Measurements from ENCODE around the gene SYMPK.
"Not testable (repeated sequence)": the region's sequence is repeated elsewhere in the genome, so short reads cannot be mapped to it uniquely, and the experiment has no call there.

Gene SYMPK

DNA sequence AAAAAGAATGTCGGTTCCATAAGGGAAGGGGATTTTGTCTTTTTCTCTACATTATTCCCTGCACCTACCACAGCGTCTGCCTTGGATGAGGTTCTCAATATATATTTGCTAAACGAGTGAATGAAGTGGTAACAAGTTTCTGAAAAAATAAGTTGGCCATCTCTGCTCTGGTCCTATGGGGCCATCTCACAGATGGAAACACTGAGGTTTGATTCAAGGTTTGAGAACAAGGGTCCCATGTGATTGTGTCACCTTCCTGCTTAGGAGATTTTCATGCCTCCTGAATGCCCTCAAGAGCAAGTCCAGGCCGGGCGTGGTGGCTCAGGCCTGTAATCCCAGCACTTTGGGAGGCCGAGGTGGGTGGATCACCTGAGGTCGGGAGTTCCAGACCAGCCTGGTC is 36.3 kb upstream of the SYMPK start:
- Histone ChIP-seq H3K79me2 (ENCODE audit: insufficient read depth, low read length) (peaks cover 28% of the 10 kb centered on the region), H2AFZ (ENCODE audit: low read depth, low read length) (no peak overlapping the region), H4K20me1 (ENCODE audit: insufficient read depth, low read length) (peaks cover 4% of the 10 kb centered on the region; the same call in 1 of the 2 replicates), H3K27ac (ENCODE audit: low read length) (no peak overlapping the region), H3K27me3 (ENCODE audit: insufficient read depth, low read length, poor library complexity) (no peaks in the 10 kb centered on the region), H3K4me3 (ENCODE audit: low read depth in 1 of 2, low read length in 2 of 2) (no peak overlapping the region), H3K9me3 (ENCODE audit: insufficient read depth, low read length, severe bottlenecking) (no peaks in the 10 kb centered on the region), H3K4me1 (ENCODE audit: insufficient read depth, low read length) (peaks cover 27% of the 10 kb centered on the region), H3K36me3 (ENCODE audit: insufficient read depth, low read length) (peaks cover 51% of the 10 kb centered on the region), H3K4me2 (ENCODE audit: insufficient read depth, low read length) (no peak overlapping the region), H3K9ac (ENCODE audit: low read depth, low read length) (no peak overlapping the region)
- no peak for ATAC-seq (ENCODE audit: insufficient read depth, low read depth)
- TF ChIP-seq, protein P1, sequence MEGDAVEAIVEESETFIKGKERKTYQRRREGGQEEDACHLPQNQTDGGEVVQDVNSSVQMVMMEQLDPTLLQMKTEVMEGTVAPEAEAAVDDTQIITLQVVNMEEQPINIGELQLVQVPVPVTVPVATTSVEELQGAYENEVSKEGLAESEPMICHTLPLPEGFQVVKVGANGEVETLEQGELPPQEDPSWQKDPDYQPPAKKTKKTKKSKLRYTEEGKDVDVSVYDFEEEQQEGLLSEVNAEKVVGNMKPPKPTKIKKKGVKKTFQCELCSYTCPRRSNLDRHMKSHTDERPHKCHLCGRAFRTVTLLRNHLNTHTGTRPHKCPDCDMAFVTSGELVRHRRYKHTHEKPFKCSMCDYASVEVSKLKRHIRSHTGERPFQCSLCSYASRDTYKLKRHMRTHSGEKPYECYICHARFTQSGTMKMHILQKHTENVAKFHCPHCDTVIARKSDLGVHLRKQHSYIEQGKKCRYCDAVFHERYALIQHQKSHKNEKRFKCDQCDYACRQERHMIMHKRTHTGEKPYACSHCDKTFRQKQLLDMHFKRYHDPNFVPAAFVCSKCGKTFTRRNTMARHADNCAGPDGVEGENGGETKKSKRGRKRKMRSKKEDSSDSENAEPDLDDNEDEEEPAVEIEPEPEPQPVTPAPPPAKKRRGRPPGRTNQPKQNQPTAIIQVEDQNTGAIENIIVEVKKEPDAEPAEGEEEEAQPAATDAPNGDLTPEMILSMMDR (IDR thresholded peaks at IDR 0.05; ENCODE audit: borderline replicate concordance, extremely low read depth, low read length, poor library complexity, severe bottlenecking): no peak
- no peak for TF ChIP-seq EZH2 (IDR thresholded peaks at IDR 0.05; ENCODE audit: borderline replicate concordance, low read depth, low read length, severe bottlenecking)
- no peak for DNase-seq

- peaks cover 16% of the 10 kb centered on the region for H3K4me1 ChIP-seq (ENCODE audit: insufficient read depth, low read length)
- no peak overlapping the region for H3K27ac ChIP-seq (ENCODE audit: low read length)
- H3K27me3 ChIP-seq (ENCODE audit: insufficient read depth, low read length, poor library complexity): no peaks in the 10 kb centered on the region
- H3K9me3 ChIP-seq (ENCODE audit: insufficient read depth, low read length, severe bottlenecking): no peaks in the 10 kb centered on the region
- DNase-seq (no peak), ATAC-seq (ENCODE audit: insufficient read depth, low read depth) (no peak)
- H3K4me3 ChIP-seq (ENCODE audit: low read depth in 1 of 2, low read length in 2 of 2): no peak overlapping the region
- H3K79me2 ChIP-seq (ENCODE audit: insufficient read depth, low read length): peaks cover 27% of the 10 kb centered on the region
- H4K20me1 ChIP-seq (ENCODE audit: insufficient read depth, low read length): peaks cover 4% of the 10 kb centered on the region; the same call in 1 of the 2 replicates
- no peak for TF ChIP-seq EZH2 (IDR thresholded peaks at IDR 0.05; ENCODE audit: borderline replicate concordance, low read depth, low read length, severe bottlenecking)
- TF ChIP-seq, protein P1 (IDR thresholded peaks at IDR 0.05; ENCODE audit: borderline replicate concordance, extremely low read depth, low read length, poor library complexity, severe bottlenecking): no peak
- H2AFZ ChIP-seq (ENCODE audit: low read depth, low read length): no peak overlapping the region
- no peak overlapping the region for H3K4me2 ChIP-seq (ENCODE audit: insufficient read depth, low read length)
- H3K36me3 ChIP-seq (ENCODE audit: insufficient read depth, low read length): peaks cover 51% of the 10 kb centered on the region
- no peak overlapping the region for H3K9ac ChIP-seq (ENCODE audit: low read depth, low read length)
These were observed 34.4 kb upstream of the SYMPK start for GRCh38 chr19:45897261-45897812.

- not testable (repeated sequence) for H2AFZ ChIP-seq (ENCODE audit: low read depth, low read length); H3K27ac ChIP-seq (ENCODE audit: low read length); H3K9me3 ChIP-seq (ENCODE audit: insufficient read depth, low read length, severe bottlenecking); H3K4me2 ChIP-seq (ENCODE audit: insufficient read depth, low read length); DNase-seq; H3K4me3 ChIP-seq (ENCODE audit: low read depth in 1 of 2, low read length in 2 of 2); H4K20me1 ChIP-seq (ENCODE audit: insufficient read depth, low read length); H3K27me3 ChIP-seq (ENCODE audit: insufficient read depth, low read length, poor library complexity); ATAC-seq (ENCODE audit: insufficient read depth, low read depth); H3K9ac ChIP-seq (ENCODE audit: low read depth, low read length)
- H3K79me2 ChIP-seq (ENCODE audit: insufficient read depth, low read length): peaks cover 16% of the 10 kb centered on the region
- H3K4me1 ChIP-seq (ENCODE audit: insufficient read depth, low read length): peaks cover 10% of the 10 kb centered on the region
- peaks cover 49% of the 10 kb centered on the region for H3K36me3 ChIP-seq (ENCODE audit: insufficient read depth, low read length)
These were observed 33.1 kb upstream of the SYMPK start for GRCh38 chr19:45895983-45896599.

- no peak for DNase-seq
- no peaks in the 10 kb centered on the region for H3K9me3 ChIP-seq (ENCODE audit: insufficient read depth, low read length, severe bottlenecking)
- H3K4me2 ChIP-seq (ENCODE audit: insufficient read depth, low read length): no peak overlapping the region
These were observed 32.6 kb upstream of the SYMPK start for GRCh38 chr19:45895519-45895972.

More at GRCh38 chr19:45895519-45895972, 32.6 kb upstream of the SYMPK start:
- Histone ChIP-seq H3K79me2 (ENCODE audit: insufficient read depth, low read length) (peaks cover 11% of the 10 kb centered on the region), H3K4me1 (ENCODE audit: insufficient read depth, low read length) (peaks cover 5% of the 10 kb centered on the region), H3K9ac (ENCODE audit: low read depth, low read length) (no peak overlapping the region), H3K27ac (ENCODE audit: low read length) (no peak overlapping the region), H4K20me1 (ENCODE audit: insufficient read depth, low read length) (peaks cover 4% of the 10 kb centered on the region; the same call in 1 of the 2 replicates), H3K27me3 (ENCODE audit: insufficient read depth, low read length, poor library complexity) (no peaks in the 10 kb centered on the region), H2AFZ (ENCODE audit: low read depth, low read length) (no peak overlapping the region), H3K36me3 (ENCODE audit: insufficient read depth, low read length) (peaks cover 43% of the 10 kb centered on the region), H3K4me3 (ENCODE audit: low read depth in 1 of 2, low read length in 2 of 2) (no peak overlapping the region)
- ATAC-seq (ENCODE audit: insufficient read depth, low read depth): no peak
- TF ChIP-seq EZH2 (IDR thresholded peaks at IDR 0.05; ENCODE audit: borderline replicate concordance, low read depth, low read length, severe bottlenecking): no peak
- TF ChIP-seq, protein P1 (IDR thresholded peaks at IDR 0.05; ENCODE audit: borderline replicate concordance, extremely low read depth, low read length, poor library complexity, severe bottlenecking): no peak
